ENCODE results near the gene LIPE.
A peak's percentile ranks its signal among the peaks of the same experiment; 100 is the strongest.

LIPE gene

DNA sequence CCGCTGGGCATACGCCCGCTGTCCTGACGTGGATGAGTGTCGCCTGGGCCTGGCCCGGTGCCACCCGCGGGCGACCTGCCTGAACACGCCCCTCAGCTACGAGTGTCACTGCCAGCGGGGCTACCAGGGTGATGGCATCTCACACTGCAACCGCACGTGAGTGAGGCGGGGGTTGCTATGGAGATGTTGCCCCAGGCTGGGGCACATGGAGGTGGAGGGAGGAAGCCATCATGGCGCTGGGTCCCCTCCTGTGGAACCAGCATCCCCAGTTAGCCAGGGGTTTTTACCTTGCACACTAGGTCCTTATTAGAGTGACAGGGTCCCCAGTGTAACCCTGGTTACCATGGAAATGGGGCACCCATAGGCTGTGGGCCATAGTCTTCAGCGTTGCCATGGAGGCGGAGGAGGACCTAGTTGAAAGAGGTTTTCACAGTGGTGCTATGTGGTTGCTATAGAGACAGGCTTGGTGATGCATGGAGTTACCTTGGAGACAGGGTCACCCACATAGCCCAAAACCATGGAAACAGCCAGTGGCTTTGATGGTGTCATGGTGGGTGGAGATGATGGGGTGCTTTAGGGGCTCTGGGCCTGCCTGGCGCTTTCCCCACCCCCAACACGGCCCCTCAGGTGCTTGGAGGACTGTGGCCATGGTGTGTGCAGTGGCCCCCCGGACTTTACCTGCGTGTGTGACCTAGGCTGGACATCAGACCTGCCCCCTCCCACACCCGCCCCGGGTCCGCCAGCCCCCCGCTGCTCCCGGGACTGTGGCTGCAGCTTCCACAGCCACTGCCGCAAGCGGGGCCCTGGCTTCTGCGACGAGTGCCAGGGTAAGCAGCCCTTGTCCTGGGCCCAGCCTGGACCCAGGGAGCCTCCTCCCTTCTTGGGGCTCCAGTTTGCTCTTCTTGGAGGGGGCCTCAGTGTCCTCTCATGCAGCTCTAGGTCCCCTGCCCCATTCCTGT lies 74.6 kb downstream of the LIPE start:
- DNase-seq: peak; percentile 84
